K562 (cell line): ENCODE measurements around the gene SYF2. TPM values are rescaled to one million over a fixed set of nuclear protein-coding genes. Genes with fewer than 3 reads are reported as not detected.
A peak's percentile ranks its signal among the peaks of the same experiment; 100 is the strongest.

Experiments
- JUNB ChIP-seq: fragments of 450-650 bp; formaldehyde crosslinking; conservative IDR thresholded peaks from 2 replicates; pipeline ENCODE4 v1.4.0; 2020; ENCODE audit warnings: mild to moderate bottlenecking
- KDM4B ChIP-seq, 2 experiments: fragments of 450-650 bp in 1 of 2; sonication (generic) in 1 of 2; IDR thresholded peaks; 2 replicates each; pipeline ENCODE4 v1.6.1; 2016 to 2017; ENCODE audit warnings: borderline replicate concordance in 2 of 2, antibody characterized with exemption in 1 of 2, low read depth in 1 of 2, mild to moderate bottlenecking in 1 of 2
- MTA2 ChIP-seq: fragments of 450-650 bp; IDR thresholded peaks from 2 replicates; pipeline ENCODE4 v1.6.1; 2016; ENCODE audit warnings: low read depth
- RBM22 ChIP-seq: fragments of 200-400 bp; formaldehyde crosslinking; IDR thresholded peaks from 2 replicates; pipeline ENCODE4 v1.6.1; 2018; ENCODE audit warnings: low read length, low read depth; ENCODE audit not compliant: poor library complexity, severe bottlenecking
- SIRT6 ChIP-seq: IDR thresholded peaks from one replicate; pipeline ENCODE4 v1.6.1; 2012; ENCODE audit warnings: low read depth, mild to moderate bottlenecking, control low read depth, inconsistent platforms, low read length, moderate library complexity
- SOX6 ChIP-seq: fragments of 450-650 bp; IDR thresholded peaks from 2 replicates; pipeline ENCODE4 v1.6.1; 2014; ENCODE audit warnings: mild to moderate bottlenecking
- TRIM24 ChIP-seq, 2 experiments: fragments of 450-650 bp; IDR thresholded peaks; 2 replicates each; pipeline ENCODE4 v1.6.1; 2016
- ZC3H11A ChIP-seq: IDR thresholded peaks from 2 replicates; pipeline ENCODE4 v1.6.1; 2012; ENCODE audit warnings: low read depth, low read length, improper control_type of control experiment
- ZNF212 ChIP-seq: fragments of 450-650 bp; formaldehyde crosslinking; IDR thresholded peaks from 2 replicates; pipeline ENCODE4 v1.4.0; 2020; ENCODE audit warnings: mild to moderate bottlenecking
- polyA plus RNA-seq, 8 experiments: library from polyadenylated mRNA; depleted of rRNA in 4 of 8; stranded (reverse) in 5 of 8; unstranded in 3 of 8; fragments of >200 nt; fragmentation: Nextera tagmentation in 2 of 8; fragmentation: Illumina TruSeq in 1 of 8; extraction: Ambion mirVana in 2 of 8; extraction: Trizol in 1 of 8; gene quantifications; 2 replicates each; pipeline versions ENCODE4 v1.2.1 to v1.2.3, GENCODE V29; 2011 to 2014; ENCODE audit warnings: inconsistent platforms in 1 of 8, missing spikeins in 1 of 8
- total RNA-seq, 7 experiments: library from RNA; depleted of rRNA in 6 of 7; stranded (reverse); fragments of >200 nt in 6 of 7; fragmentation: Illumina TruSeq in 2 of 7; extraction: Trizol in 2 of 7; gene quantifications; 2 replicates each; pipeline versions ENCODE4 v1.2.1 to v1.2.3, GENCODE V29; 2011 to 2021; ENCODE audit warnings: low replicate concordance in 1 of 7
- TF ChIP-seq, protein P1 (sequence below): fragments of 450-650 bp; conservative IDR thresholded peaks from 2 replicates; pipeline ENCODE4 v1.6.1; 2016; ENCODE audit warnings: missing genetic modification characterization, low read depth, mild to moderate bottlenecking, control low read depth, missing compliant biosample characterization
- TF ChIP-seq, protein P2 (sequence below): IDR thresholded peaks from 2 replicates; pipeline ENCODE4 v1.6.1; 2016; ENCODE audit warnings: missing genetic modification characterization, missing compliant biosample characterization
- TF ChIP-seq, protein P3 (sequence below): fragments of 450-650 bp; IDR thresholded peaks from 2 replicates; pipeline ENCODE4 v1.6.1; 2018; ENCODE audit not compliant: partially characterized antibody
- TF ChIP-seq, protein P4 (sequence below): sonication (generic); formaldehyde crosslinking; IDR thresholded peaks from 2 replicates; pipeline ENCODE4 v1.8.0; 2022; ENCODE audit warnings: mild to moderate bottlenecking, missing genetic modification reagents
- TF ChIP-seq, protein P5 (sequence below): fragments of 450-650 bp; IDR thresholded peaks from 2 replicates; pipeline ENCODE4 v1.6.1; 2017; ENCODE audit warnings: antibody characterized with exemption
- TF ChIP-seq, protein P6 (sequence below): sonication (generic); formaldehyde crosslinking; IDR thresholded peaks from 2 replicates; pipeline ENCODE4 v1.8.0; 2022; ENCODE audit warnings: mild to moderate bottlenecking, missing genetic modification reagents

Gene SYF2
- total and polyA plus RNA-seq, 9 of the 15 experiments (the other 6 are each of a cell fraction or from before 2014, with no cell fraction given): 20.9 to 69.0 (median 43.2) TPM

DNA sequence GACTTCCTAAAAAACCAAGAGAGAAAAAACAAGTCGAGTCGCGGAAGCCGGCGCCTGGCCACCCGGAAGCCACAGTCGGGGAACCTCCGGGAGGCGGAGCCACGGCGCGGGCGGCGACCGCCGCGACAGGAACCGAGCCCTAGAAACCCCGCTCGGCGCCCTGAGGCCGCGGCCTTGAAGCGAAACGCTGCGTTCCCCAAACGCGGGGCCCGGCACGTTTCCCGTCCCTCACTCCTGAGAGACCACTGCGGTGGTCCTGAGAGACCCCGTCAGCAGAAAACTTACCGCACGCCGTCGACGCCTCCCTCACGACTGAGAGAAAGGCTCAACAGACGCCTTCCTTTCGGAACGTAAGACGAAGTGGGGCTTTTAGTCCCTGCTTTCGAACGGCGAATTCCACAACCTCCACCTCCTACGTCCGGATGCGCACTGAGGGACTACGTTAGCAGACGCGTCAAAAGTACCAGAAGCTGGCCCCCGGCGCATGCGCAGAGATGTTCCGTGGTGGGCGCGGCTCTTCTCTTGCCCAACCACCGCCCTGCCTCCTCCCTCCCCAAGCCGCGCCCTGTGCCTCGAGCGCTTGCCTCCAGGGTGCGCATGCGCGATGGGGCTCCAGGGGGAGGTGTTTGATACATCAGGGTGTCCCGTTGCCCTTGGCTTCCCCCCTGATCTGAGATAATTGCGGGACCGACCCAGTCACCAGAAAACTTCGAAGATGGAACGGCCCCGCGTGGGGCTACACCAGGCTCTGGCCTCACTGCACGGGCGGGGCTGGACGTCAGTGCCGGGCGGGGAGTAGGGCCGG lies 14.9 kb upstream of the SYF2 start, which contains the start of gene RSRP1 (continued):
- TF ChIP-seq, protein P1, sequence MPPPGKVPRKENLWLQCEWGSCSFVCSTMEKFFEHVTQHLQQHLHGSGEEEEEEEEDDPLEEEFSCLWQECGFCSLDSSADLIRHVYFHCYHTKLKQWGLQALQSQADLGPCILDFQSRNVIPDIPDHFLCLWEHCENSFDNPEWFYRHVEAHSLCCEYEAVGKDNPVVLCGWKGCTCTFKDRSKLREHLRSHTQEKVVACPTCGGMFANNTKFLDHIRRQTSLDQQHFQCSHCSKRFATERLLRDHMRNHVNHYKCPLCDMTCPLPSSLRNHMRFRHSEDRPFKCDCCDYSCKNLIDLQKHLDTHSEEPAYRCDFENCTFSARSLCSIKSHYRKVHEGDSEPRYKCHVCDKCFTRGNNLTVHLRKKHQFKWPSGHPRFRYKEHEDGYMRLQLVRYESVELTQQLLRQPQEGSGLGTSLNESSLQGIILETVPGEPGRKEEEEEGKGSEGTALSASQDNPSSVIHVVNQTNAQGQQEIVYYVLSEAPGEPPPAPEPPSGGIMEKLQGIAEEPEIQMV (tag): no peak
- TF ChIP-seq MTA2: 0 out of 2 replicates have a peak, but pooled peaks have one; percentile 12
- 0 out of 2 replicates have a peak, but pooled peaks have one; percentile 2 for TF ChIP-seq JUNB
- TF ChIP-seq ZC3H11A: peak; percentile 75; the same call in 1 of the 2 replicates
- TF ChIP-seq, protein P2, sequence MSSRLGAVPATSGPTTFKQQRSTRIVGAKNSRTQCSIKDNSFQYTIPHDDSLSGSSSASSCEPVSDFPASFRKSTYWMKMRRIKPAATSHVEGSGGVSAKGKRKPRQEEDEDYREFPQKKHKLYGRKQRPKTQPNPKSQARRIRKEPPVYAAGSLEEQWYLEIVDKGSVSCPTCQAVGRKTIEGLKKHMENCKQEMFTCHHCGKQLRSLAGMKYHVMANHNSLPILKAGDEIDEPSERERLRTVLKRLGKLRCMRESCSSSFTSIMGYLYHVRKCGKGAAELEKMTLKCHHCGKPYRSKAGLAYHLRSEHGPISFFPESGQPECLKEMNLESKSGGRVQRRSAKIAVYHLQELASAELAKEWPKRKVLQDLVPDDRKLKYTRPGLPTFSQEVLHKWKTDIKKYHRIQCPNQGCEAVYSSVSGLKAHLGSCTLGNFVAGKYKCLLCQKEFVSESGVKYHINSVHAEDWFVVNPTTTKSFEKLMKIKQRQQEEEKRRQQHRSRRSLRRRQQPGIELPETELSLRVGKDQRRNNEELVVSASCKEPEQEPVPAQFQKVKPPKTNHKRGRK (tag): no peak
- TF ChIP-seq KDM4B (IDR thresholded peaks at IDR 0.05; ENCODE audit: borderline replicate concordance in 2 of 2, low read depth in 1 of 2): no peak
- TF ChIP-seq, protein P3, sequence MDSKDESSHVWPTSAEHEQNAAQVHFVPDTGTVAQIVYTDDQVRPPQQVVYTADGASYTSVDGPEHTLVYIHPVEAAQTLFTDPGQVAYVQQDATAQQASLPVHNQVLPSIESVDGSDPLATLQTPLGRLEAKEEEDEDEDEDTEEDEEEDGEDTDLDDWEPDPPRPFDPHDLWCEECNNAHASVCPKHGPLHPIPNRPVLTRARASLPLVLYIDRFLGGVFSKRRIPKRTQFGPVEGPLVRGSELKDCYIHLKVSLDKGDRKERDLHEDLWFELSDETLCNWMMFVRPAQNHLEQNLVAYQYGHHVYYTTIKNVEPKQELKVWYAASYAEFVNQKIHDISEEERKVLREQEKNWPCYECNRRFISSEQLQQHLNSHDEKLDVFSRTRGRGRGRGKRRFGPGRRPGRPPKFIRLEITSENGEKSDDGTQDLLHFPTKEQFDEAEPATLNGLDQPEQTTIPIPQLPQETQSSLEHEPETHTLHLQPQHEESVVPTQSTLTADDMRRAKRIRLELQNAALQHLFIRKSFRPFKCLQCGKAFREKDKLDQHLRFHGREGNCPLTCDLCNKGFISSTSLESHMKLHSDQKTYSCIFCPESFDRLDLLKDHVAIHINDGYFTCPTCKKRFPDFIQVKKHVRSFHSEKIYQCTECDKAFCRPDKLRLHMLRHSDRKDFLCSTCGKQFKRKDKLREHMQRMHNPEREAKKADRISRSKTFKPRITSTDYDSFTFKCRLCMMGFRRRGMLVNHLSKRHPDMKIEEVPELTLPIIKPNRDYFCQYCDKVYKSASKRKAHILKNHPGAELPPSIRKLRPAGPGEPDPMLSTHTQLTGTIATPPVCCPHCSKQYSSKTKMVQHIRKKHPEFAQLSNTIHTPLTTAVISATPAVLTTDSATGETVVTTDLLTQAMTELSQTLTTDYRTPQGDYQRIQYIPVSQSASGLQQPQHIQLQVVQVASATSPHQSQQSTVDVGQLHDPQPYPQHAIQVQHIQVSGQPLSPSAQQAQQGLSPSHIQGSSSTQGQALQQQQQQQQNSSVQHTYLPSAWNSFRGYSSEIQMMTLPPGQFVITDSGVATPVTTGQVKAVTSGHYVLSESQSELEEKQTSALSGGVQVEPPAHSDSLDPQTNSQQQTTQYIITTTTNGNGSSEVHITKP: peak; percentile 89
- peak; percentile 40 to 65; a peak in 2 of 4 replicates for TF ChIP-seq TRIM24 (IDR thresholded peaks at IDR 0.05)
- no peak; the same call in none of the 2 replicates for TF ChIP-seq SOX6
- TF ChIP-seq, protein P4, sequence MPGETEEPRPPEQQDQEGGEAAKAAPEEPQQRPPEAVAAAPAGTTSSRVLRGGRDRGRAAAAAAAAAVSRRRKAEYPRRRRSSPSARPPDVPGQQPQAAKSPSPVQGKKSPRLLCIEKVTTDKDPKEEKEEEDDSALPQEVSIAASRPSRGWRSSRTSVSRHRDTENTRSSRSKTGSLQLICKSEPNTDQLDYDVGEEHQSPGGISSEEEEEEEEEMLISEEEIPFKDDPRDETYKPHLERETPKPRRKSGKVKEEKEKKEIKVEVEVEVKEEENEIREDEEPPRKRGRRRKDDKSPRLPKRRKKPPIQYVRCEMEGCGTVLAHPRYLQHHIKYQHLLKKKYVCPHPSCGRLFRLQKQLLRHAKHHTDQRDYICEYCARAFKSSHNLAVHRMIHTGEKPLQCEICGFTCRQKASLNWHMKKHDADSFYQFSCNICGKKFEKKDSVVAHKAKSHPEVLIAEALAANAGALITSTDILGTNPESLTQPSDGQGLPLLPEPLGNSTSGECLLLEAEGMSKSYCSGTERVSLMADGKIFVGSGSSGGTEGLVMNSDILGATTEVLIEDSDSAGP: no peak
- TF ChIP-seq RBM22: peak; percentile 79
- TF ChIP-seq, protein P5, sequence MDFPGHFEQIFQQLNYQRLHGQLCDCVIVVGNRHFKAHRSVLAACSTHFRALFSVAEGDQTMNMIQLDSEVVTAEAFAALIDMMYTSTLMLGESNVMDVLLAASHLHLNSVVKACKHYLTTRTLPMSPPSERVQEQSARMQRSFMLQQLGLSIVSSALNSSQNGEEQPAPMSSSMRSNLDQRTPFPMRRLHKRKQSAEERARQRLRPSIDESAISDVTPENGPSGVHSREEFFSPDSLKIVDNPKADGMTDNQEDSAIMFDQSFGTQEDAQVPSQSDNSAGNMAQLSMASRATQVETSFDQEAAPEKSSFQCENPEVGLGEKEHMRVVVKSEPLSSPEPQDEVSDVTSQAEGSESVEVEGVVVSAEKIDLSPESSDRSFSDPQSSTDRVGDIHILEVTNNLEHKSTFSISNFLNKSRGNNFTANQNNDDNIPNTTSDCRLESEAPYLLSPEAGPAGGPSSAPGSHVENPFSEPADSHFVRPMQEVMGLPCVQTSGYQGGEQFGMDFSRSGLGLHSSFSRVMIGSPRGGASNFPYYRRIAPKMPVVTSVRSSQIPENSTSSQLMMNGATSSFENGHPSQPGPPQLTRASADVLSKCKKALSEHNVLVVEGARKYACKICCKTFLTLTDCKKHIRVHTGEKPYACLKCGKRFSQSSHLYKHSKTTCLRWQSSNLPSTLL: no peak
- no peak; the same call in 1 of the 2 replicates for TF ChIP-seq ZNF212
- TF ChIP-seq, protein P6, sequence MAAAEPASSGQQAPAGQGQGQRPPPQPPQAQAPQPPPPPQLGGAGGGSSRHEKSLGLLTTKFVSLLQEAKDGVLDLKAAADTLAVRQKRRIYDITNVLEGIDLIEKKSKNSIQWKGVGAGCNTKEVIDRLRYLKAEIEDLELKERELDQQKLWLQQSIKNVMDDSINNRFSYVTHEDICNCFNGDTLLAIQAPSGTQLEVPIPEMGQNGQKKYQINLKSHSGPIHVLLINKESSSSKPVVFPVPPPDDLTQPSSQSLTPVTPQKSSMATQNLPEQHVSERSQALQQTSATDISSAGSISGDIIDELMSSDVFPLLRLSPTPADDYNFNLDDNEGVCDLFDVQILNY (CRISPR knock-in tag): 0 out of 2 replicates have a peak, but pooled peaks have one; percentile 55
- TF ChIP-seq SIRT6: no peak
